Amniotic stem cell (primary cell): ENCODE data around the gene NFX1.

ENCODE experiments used
- DNase-seq: peaks from one replicate; lab custom pipeline; 2025; lab: John Stamatoyannopoulos, UW

NFX1 gene

DNA sequence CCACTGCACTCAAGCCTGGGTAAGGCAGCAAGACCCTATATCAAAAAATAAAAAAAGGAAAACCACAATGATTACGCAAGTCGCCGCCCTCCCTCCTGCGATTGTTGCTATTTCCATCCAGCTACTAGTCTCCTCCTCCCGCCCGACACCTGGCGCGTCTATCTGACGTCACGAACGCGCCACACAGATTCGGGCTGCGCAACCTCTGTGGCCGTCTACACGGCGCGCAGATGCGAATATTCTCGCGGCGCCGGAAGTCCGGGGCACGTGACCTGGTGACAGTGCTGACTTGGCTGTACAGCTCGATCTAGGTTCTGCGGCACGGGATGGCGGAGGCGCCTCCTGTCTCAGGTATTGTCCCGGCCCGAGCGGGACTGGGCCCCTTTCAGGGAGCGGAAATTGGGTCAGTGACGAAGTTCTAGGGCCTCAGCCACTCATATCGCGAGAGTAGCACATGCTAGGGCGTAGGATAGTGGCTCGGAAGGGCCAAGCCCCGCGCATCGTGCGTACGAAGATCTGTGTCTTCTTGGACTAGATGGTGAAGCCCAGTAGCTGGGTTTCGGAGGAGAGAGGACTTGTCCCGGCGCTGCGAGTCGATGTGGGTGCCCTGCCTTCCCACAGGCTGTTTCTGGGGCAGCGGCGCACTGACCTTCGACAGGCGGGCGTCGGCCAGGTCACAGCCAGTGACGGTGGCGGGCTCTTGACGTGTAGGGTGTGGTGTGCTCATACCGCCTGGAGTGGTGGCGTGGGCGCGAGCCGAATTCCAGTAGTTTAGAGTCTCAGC lies at the start of gene NFX1:
Gene NFX1, plus strand, starts transcription at position 270 of the 784 bp plus-strand sequence. Its CDS starts 57 bp downstream, at position 327.
- peak; percentile 87 for DNase-seq

- no peak for DNase-seq
Observed at GRCh38 chr9:33241298-33241697, 49.0 kb upstream of the NFX1 start.

DNA sequence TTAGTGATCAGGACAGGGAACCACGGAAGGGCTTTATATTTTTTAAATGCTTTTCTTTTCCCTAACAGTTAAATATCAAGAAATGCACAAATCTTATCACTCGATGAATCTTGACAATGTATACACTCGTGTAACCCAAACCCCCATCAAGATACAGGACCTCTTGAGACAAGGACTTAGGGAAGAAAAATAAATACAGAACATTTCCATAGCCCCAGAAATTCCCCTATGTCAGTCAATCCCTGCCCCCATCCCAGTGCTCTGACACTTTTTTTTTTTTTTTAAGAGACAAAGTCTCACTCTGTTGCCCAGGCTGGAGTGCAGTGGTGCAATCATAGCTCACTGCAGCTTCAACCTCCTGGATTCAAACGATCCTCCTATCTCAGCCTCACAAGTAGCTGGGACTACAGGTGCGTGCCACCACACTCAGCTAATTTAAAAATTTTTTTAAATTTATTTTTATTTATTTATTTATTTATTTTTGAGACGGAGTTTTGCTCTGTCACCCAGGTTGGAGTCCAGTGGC lies 47.6 kb upstream of the NFX1 start:
- no peak for DNase-seq

DNA sequence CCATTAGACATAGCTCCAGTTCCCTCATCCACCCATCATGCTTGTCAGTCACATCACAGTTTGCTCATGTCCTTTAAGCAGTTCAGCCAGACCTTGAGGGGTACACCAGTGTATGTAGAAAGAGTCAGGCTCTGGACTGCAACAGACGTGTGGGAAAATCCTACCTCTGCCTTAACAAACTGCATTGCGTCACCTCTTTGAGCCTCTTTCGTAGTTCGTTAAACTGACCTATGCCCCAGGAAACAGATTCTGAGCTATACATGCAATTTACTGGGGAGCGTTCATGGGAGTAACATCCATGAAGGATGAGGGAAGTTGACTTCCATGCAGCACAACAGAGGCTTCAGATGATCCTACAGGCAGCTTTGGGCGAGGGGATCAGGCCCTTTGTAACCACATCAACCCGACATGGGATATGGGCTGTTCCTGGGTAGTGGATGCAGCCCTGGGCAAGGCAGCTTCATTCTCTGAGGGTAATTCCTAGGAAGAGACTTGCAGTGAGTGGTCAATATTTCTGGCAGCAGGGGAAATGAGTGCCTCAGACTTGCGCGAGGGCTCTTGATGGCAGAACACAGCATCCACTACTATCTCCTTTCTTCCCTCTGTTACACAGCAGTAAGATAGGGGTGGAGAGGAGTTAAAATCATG lies 46.1 kb upstream of the NFX1 start:
- no peak for DNase-seq

DNA sequence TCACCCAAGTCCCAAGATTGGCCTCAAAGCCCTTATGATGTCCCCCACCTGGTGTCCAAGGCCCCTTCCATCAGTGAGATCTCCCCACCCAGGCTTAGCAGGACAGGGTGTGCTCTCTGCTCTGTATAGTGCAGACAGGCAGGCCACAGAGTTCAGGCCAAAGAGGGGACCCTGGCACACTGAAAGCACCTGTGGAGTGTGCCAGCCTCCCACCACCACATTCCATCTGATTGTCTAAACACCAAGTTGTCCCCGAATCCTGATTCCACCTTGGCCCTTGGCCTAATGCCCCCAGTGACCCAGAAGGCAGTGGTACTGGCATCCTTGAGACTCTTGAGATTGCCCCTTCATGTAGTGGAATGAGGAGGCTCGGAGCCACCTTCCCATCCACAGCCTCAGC lies 45.0 kb upstream of the NFX1 start:
- DNase-seq, result no peak

GRCh38 chr9:33246269-33246860 lies 44.0 kb upstream of the NFX1 start:
- DNase-seq, result no peak

DNA sequence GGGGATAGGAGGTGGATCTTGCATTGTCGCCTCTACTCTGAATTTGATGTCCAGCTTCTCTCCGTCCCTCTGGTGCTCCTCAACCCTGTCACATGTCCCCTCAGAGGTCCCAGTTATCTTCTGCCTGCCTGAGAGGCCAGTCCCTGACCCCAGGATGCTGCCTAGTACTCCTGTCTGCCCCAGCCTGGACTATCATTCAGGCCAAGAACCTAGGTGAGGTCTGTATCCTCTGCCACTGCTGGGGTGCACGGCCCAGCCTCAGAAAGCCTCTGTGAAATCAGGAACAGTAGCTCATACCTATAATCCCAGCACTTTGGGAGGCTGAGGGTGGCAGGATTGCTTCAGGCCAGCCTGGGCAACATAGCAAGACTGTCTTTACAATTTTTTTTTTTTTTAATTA lies 41.7 kb upstream of the NFX1 start:
- no peak for DNase-seq

GRCh38 chr9:33249087-33249658 lies 41.1 kb upstream of the NFX1 start:
- no peak for DNase-seq

DNA sequence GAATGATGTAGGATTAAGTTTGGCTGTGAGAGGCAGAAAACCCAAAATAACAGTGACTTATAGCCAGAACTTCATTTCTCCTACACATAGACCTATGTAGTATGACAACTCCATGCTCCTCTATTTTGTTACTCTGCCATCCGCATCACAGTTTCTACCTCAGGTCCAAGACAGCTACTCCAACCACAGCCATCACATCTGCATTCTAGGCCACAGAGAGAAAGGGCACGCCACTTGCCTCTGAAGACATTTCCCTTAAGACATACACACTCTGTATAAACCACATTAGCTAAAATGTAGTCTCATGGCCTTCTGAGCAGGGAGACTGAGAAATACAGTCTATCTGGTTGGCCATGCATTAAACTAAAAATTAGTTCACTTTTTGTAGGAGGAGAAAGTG lies 40.3 kb upstream of the NFX1 start:
- DNase-seq, result no peak

GRCh38 chr9:33250458-33250995 lies 39.8 kb upstream of the NFX1 start:
- peak; percentile 19 for DNase-seq

DNA sequence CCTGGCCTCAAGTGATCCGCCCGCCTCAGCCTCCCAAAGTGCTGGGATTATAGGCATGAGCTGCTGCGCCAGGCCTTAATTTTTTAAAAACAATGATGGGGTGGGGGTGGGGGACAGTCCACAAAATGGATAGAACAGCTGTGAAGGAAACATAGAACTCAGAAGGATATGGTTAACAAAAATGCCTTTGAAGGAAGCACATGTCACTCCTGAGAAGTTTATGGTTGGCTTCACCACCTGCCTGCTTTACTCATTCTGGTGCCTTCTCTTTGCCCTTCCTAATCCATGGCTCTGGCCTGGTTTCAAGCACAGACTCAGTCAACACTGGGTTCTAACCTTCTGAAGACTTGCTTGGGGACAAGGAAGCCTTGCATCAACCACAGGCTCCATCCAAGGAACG lies 36.1 kb upstream of the NFX1 start:
- DNase-seq, result no peak

GRCh38 chr9:33255014-33255413 lies 35.3 kb upstream of the NFX1 start:
- DNase-seq, result no peak

- no peak for DNase-seq
Observed at GRCh38 chr9:33255471-33255870, 34.8 kb upstream of the NFX1 start.

DNA sequence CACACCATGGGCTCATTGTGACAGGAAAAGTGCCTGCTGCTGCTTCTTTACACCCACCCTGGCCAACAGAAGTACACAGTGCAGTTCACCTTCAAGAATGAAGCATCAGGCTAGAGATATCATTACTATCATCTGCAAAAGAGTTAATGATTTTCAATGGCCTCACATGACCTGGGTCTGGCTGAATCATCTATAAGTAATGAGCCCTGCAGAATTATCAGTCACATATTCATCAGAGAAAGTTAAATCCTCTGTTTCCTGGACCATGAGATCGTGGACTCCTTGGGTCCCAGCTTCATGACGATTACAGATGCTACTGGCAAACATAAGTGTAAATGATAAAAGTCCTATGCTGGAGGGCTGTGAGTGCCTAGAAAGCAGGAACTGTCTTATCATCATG lies 34.1 kb upstream of the NFX1 start:
- no peak for DNase-seq

DNA sequence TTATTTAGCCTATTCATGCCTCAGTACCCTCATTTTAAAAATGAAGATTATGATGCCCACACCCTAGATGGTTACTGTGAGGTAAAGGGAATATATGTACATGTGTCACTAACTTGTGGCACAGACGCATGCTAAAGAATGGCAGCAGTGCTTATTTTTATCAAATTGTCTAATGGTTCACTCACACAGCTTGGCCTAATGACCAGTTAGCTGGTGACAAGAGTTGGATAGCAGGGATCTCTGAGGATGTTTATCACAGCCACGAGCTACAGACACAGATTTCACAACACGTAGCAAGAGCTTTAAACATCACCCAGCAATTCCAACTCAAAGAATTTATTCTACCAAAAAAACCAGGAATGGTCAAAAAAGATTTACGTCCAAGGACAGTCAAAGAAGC lies 33.0 kb upstream of the NFX1 start:
- no peak for DNase-seq

GRCh38 chr9:33260372-33260771 lies 29.9 kb upstream of the NFX1 start:
- no peak for DNase-seq

DNA sequence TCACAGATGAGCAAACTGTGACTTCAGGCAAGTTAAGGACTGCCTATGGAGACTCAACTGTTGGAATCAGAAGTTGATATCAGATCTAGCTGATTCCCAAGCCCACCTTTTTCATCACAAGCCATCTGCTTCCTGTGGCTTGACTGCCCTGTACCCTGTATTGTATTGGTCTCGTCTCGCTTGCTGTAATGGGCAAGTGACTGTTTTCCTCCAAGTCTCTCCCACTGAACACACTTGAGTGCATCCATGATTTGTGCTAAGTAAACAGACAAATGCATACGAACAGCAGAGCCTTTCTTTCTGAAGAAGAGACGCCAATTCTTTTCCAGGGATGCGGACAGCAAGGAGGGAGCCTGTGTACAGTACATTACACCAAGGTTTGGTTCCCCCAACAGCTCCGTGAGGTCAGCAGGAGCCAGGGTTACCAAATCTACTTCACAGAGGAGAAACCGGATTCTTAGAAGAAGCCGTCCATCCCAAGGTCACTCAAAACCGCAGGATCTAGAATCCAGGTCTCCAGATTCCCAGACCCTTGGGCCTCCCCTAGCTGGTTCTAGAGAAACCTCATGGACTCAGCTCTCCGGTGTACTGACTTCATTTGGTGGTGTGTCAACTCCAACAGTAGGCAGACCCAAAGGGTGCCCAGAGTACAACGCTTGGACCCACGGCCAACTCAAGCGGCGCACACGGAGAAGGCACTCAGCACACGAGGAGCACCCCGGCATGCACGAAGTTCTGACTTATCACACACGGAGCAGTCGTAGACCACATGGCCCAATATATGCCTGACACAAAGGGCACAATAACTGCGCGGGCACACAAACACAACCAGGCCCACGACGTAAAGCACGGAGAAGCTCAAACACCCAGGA lies 26.9 kb upstream of the NFX1 start:
- DNase-seq, result peak; percentile 12

- no peak for DNase-seq
Observed at GRCh38 chr9:33264003-33264472, 26.3 kb upstream of the NFX1 start.

DNA sequence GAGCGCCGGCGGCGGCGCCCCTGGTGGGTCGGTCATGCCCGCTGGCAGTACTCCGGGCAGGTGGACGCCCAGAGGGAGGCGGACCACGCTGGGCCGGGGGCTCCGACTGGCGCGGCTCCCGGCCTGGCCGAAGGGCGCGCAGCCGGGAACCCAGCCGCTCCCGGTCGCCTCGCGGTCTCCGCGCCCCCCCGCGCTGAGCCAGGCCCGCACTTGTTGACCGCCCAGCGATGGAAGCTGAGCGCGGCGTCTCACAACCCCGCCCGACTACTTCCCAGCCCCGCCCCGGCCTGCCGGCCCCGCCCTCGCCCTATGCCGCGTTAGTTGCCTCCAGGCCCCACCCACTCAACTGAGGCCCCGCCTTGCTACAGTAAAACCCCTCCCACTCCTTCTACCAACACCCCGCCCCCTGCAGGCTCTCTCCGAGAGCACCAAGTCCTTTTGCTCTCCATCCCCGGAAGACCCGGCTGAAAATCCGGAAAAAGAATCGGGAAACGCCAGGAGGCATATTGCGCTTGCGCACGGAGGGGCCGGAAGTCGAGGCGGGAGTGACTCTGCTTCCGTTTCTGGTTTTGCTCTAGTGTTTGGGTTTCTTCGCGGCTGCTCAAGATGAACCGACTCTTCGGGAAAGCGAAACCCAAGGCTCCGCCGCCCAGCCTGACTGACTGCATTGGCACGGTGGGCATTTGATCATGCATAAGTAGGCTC lies 25.7 kb upstream of the NFX1 start, which contains the start of the genes BAG1 and CHMP5:
Gene BAG1, minus strand, starts transcription at position 236 of the 705 bp plus-strand sequence.
Gene CHMP5, plus strand, starts transcription at position 577 of the 705 bp plus-strand sequence. Its CDS starts 30 bp downstream, at position 607.
- peak; percentile 96 for DNase-seq

- no peak for DNase-seq
Observed at GRCh38 chr9:33265211-33265865, 25.0 kb upstream of the NFX1 start.
